DMS 273 (cell line): ENCODE data around the gene PCDH18.
"Not testable (repeated sequence)": the region's sequence is repeated elsewhere in the genome, so short reads cannot be mapped to it uniquely, and the experiment has no call there.

ENCODE experiments used
- DNase-seq: peaks from one replicate; lab custom pipeline; 2025; ENCODE audit not compliant: unreplicated experiment; lab: John Stamatoyannopoulos, UW

PCDH18 gene

DNA sequence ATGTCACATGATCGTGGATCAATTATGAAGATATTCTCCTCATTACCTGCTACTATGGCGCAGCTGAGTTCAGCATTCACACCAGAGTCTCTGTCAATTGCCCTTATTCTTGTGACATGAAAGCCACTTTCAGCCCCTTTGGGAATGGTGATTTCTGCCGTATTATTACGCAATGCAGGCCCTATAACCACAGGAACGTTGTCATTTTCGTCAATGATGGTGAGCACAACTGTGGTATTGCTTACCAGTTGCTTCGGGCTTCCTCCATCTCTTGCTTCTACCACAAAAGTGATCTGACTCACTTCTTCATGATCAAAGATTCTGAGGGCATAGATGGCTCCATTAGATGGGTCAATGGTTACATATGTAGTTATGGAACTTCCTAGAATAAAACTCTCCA is 2.1 kb downstream of the PCDH18 start:
- DNase-seq, result no peak

DNA sequence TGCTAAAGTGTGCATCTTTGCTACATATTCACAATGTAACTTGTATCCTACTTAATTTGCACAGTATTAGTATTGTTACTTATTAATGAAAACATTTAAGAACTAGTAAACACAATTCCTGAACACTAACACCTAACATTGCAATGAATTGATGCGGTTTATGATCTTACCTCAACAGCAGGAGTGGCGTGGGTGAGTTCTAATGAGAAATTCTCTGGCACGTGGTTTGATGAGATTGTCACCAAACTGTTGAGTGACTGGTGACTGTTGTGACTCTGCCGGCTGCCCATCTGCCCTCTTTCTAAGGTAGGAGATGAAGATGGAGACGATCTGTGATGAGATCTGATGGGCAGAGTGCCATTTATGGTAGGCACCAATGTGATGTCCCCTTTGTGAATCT is 2.9 kb downstream of the PCDH18 start:
- peak; percentile 4 for DNase-seq

DNA sequence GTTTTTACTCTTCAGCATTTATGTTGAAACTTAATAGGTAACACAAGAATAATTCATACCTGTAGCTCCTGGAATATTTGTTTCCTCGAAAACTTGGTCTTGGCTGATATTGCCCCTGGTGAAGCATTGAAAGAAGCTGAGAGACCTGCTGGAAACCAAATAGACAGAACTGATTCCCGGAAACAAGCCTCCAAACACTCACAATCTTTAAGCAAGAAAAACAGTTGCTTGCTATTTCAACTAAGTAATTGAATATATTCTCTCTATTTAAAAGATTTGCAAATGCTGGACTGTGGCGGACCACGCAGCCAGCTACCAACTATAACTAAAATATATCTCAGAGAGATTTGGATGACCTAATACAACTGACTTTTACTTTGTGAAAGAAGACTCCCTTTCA is 3.6 kb downstream of the PCDH18 start:
- no peak for DNase-seq

DNA sequence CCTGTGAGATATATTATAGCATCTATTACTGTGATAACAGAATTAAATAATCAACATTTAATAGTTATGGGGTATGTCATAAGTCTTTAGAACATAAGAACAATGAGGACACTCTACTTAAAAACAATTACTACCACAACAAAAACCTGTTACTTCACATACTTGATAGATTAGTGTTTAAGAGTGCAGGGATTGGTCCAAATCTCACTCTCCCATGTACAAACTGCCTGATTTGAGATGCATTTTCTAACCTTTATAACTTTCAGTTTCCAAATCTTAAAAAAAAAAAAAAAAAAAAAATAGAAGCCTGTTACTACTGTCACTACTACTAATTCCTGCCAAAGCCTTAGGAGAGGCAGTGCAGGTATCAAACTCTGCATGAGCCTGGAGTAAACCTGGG is 5.6 kb downstream of the PCDH18 start:
- DNase-seq, result no peak

DNA sequence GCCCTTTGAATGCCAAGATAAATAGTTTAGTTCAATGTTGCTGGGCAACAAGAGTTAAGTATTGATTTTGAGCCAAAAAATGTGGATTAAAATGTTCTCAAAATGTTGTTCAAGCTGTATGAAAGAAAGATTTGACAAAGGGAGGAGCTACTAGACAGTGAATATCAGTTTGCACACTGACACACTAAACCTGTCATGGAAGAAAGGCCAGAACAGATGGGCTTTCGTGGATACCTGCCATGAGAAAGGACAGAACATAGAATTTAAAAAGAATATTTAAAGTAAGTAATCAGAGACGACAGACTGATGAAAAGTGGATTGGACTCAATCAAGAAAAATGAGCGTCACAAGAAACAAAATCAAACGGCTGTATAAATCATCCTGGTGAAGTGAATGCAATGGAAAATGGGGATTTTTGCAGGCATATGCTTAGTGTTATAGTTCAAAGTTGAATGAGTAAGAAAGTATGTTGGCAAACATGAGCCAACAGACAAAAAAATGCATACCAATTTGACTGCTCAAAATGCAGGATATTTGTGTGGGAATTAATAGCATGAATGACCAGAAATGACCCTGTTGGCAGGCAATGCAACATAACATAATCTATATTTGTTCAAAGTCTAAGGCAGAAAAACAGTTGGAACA is 7.4 kb downstream of the PCDH18 start:
- DNase-seq, result peak; percentile 73

DNA sequence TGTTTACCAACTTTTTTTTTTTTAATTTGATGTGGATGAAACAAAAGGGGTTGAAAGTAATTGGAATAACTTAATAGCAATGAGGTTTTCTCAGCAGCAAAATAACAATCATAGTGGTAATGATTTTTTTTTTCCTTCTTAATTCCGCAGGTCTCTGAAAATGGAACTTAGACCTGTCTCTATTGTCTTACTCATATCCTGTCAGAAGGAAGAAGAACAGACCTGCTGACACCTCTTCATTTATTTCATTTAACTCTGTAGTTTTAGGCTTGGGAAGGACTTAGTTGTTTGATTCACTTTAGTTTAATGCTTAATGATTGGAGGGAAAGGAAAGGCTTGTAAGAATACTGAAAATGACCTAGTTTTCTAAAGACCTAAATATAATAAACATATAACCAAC is 9.0 kb downstream of the PCDH18 start:
- no peak for DNase-seq

DNA sequence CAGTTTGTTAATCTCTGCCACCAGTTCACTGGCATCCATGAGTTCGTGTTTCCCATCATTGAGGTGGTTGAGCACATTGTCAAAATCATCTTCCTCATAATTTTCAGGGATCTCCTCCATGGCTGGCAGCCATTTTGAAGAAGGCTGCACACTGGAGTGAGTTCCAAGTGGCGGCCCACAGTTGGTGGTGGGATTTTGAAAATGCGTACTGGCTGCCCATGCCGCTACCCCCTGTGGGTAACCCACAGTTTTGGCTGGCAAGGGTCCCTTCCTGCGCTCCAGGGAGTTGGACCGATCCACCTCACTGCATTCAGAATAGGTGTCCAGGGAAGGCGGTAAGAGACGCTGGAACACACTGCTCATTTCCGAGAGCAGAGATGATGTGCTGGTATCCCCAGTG is 11.2 kb downstream of the PCDH18 start:
- DNase-seq, result no peak

DNA sequence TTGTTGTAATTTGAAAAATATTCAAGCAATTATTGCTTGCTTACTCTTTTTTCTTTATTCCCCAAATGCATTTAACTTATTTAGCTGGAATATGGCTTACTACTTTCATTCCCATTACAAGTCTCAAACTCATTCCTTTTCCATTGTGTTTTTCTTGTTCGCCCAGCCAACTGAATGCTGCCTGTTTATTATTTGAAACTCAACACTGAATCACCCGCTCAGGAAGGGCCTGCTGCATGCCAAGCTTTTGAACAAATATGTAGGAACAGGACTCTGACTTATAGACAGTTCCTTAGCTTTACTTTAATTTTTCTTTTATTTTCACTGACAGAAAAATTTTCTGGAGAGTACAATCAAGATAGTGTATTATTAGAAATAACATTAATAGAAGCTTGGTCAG is 12.9 kb downstream of the PCDH18 start:
- peak; percentile 1 for DNase-seq

DNA sequence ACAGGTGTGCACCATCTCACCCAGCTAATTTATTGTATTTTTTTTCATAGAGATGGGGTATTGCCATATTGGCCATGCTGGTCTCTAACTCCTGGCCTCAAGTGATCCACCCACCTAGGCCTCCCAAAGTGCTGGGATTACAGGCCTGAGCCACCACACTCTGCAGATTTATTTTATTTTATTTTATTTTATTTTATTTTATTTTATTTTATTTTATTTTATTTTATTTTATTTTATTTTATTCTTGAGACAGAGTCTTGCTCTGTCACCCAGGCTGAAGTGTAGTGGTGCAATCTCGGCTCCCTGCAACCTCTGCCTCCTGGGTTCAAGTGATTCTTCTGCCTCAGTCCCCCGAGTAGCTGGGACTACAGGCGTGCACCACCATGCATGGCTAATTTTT is 15.0 kb downstream of the PCDH18 start:
- DNase-seq, result not testable (repeated sequence)

DNA sequence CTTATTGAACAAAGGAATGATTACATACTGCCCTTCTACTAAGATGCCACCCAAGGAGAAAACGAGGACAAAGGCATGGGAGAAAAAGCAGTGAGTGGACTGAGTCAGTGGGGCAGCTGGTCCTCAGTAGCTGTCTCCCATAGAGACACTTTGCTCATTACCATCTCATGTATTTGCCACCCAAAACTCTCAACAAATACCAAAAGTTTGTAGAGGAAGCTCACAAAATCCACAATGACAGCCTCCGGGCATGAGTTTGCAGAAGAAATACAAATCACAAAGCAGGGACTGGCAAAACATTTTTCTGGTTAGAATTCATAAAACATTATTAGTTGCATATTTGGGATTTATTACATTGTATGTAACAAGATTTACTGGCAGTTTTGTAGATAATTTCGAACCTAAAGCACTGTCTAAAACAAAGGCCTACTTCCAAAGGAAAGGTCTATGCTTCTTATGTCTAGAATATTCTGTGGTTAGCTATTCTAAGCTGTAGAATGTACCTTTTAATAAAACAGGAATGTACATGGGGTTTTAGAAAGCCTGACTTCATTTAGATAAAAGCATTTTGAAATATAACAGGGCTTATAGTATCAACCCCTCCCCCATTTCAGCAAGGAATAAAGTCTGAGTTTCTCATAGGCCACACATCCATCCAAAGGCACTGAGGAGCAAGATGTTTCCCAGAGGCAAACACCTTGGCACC is 17.7 kb downstream of the PCDH18 start:
- DNase-seq, result no peak

DNA sequence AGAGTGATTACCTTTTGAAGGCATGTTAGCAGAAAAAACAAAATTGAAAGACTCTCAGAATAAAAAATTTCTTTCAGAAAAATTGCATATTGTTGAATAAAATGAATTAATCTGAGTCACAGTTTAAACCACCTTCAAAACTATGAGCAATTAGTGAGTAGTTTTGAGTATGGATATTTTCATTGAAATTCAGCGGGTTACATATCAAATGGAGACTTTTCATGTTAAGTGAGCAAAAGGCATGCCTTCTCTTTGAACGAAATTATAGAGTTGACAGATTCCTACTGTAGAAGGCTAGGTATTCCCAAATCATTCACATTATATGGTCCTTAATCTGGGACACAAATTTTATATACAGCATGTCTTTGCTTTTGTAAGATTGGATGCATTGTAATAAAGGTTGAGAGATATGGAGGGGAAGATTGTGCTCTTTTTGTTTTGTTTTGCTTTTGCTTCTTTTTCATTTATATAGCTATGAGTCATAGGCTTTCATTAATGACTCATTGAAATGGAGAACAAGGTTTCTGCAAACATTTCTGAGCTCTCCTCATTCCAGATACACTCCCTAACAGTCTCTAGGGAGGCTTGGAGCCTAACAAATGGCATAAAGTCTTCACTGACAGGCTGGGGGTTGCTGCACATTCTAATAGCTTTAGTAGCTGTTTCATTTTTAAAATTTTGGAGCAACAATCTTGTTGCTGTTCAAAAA is 21.6 kb downstream of the PCDH18 start:
- DNase-seq, result peak; percentile 51

DNA sequence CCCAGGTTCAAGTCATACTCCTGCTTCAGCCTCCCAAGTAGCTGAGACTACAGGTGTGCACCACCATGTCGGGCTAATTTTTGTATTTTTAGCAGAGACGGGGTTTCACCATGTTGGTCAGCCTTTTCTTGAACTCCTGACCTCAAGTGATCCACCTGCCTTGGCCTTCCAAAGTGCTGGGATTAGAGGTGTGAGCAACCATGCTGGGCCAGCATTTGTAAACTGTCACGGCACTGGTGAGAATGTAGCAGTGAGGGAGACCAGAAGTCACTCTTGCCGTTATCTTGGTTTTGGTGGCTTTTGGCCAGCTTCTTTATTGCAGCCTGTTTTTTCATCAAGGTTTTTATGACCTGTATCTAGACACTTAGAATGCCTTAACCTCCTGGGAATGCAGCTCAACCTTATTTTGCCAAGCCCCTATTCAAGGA is 22.4 kb downstream of the PCDH18 start:
- DNase-seq, result peak; percentile 8

DNA sequence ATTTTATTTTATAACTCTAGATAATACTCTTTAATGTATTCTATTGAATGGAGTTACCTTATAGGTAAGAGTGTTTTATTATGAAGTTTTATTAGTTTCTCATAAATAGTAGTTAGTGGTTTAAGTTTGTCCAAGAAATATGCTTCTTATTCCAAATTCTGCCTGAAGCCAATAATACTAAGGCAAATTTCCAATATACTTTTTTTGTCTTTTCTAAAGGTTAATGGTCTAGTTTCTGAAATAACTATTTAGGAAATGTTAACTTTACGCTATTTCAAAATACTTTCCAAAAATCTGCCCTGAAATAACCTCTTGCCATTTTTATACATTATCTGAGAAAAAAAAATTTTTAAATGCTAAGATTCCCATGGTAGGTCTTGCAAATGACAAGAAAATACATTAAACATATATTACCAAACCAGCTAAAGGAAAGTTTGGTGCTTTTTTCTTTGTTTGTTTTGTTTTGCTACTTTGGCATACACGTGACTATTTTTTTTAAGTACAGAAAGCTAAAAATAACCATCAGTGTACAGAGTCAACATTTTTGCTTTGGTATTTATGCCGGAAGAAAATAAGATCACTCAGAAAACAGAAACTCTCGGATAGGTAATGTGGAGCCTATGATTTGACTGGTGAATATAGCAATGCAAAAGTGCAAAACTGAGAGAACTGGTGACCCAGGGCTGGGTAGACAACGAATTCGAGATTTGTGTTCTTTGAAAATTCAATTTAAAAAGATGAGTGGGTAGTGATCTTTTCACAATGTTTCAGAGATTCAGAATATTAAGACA is 29.8 kb downstream of the PCDH18 start:
- no peak for DNase-seq

DNA sequence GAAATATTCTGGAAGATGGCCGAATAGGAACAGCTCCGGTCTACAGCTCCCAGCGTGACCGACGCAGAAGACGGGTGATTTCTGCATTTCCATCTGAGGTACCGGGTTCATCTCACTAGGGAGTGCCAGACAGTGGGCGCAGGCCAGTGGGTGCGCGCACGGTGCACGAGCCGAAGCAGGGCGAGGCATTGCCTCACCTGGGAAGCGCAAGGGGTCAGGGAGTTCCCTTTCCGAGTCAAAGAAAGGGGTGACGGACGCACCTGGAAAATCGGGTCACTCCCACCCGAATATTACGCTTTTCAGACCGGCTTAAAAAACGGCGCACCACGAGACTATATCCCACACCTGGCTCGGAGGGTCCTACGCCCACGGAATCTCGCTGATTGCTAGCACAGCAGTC is 36.0 kb downstream of the PCDH18 start:
- not testable (repeated sequence) for DNase-seq

DNA sequence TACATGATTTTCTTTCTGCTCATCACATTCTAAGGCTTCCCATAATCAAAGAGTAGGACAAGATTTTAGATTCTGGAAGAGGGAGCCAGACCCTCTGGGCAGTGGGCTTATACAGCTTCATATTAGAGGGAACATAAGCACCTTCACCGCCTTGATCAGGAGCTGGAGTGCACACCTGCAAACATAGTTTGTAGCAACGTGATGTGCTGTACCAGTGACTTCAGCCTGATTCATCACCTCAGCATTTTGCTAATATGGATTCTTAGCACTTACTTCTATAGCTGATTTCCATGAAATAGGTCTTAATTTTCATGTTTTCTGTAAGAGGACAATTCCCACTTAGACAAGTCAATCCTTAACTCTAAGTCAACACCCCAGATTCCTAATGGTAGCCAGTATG is 36.7 kb downstream of the PCDH18 start:
- no peak for DNase-seq

DNA sequence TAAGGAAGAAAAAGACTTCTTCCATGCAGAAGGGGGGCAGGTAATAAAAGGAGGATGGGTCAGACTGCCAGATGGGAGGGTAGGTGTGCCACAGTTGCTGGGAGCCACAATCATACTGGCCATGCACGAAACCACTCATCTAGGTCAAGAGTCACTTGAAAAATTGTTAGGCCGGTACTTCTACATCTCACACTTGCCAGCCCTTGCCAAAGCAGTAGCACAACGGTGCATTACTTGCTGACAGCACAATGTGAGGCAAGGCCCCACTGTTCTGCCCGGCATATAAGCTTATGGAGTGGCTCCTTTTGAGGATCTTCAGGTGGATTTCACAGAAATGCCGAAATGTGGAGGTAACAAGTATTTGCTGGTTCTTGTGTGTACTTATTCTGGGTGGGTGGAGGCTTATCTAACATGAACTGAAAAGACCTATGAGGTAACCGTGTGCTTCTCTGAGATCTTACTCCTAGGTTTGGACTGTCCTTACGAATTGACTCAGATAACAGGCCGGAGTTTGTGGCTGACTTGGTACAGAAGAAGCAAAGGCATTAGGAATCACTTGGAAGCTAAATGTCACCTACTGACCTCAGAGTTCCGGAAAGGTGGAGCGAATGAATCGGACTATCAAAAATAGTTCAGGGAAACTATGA is 48.9 kb downstream of the PCDH18 start:
- DNase-seq, result not testable (repeated sequence)

DNA sequence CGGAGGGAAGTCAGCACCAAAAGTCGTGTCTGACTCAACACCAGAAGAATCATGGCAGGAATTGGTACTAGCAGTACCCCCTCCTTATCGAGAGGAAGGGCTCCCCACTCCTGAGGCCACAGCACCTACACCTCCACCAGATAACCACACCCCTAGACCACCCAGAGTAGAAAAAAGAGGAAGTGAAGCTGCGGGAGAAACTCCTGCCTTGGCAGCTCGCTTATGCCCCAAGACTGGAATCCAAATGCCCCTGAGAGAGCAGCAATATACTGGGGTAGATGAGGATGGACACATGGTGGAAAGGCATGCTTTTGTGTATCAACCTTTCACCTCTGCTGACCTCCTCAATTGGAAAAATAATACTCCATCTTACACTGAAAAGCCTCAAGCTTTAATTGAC is 52.6 kb downstream of the PCDH18 start:
- not testable (repeated sequence) for DNase-seq

DNA sequence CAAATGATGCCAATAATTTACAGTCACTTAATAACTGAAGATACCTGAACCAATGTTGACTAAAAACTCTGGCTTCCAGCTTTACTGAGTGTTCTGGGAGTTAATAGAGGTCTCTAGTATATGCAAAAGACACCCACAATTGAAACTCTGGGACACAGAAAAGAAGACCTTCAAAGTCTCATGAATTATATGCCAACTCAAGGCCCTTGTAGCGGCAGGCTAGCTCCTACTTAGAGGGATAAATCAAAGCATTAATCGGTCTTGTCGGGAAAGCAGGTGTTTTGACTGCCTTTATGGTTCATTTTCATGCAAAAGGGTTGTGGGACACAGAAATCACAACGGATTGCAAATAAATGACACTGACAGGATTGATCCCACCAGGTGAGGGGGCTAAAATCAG is 55.9 kb downstream of the PCDH18 start:
- no peak for DNase-seq

DNA sequence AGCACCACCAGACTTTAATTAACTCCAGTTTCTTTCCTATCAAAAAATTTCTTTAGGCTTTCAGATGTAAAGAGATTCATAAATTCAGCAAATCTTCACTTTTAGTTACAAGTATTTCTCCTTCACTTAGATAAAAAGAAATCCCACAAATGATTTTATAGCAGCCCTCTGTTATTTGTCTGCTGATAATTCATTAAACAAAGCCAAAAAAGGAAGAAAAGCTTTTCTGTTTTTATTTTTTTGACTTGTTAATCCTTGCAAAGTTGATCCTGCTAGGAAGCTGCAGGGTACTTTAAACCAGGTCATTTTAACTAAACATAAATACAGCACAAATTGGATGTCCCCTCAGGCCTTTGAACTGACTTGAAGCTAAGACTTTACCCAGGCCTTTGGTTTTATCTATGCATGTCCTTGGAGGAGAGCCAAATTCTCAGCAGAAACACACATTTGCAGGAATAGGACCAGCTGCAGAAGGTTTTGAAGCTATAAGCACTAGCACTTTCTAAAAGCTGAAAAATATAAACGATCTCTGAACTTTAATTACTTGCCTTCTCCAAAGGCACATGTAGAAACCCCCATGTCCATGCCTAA is 57.5 kb downstream of the PCDH18 start:
- DNase-seq, result peak; percentile 59

DNA sequence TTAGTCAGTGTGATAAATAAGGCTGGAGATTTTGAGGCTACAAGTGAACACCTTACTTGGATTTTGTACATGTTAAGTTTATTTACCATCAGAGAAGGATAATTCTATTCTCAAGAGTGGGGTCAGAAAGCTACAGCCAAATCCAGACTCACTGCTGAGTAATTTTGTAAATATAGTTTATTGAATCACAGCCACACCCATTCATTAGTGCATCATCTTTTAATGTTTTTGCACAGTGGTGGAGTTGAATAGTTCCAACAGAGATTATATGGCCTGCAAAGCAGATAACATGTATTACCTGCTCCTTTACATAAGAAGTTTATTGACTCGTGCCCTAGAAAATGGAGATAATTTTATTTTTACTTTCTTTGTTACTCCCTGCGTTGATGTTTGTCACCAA is 60.4 kb downstream of the PCDH18 start:
- DNase-seq, result no peak

DNA sequence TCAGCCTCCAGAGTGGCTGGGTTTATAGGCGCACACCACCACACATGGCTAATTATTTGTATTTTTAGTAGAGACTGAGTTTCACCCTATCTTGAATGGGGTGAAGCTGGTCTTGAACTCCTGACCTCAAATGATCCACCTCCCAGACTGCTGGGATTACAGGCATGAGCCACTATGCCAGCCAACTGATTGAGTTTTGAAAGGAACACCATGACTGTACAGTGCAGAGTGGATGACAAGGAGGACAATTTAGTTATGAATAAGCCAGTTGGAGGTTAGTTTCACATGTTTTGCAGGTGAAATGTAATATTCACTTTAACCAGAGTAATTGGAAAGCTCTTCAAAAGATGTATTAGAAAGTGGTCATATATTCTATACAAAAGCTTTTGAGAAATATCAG is 60.8 kb downstream of the PCDH18 start:
- DNase-seq, result no peak
